Skeletal muscle satellite cell (primary cell): ENCODE data around the gene LTB4R2.

Experiments used
- H3K27me3 ChIP-seq: 2 replicates; pipeline ENCODE4 v1.7.0; 2013; ENCODE audit warnings: low read length; ENCODE audit not compliant: control insufficient read depth, insufficient read depth
- H3K36me3 ChIP-seq: 2 replicates; pipeline ENCODE4 v1.7.0; 2013; ENCODE audit warnings: mild to moderate bottlenecking, control low read depth, low read length; ENCODE audit not compliant: insufficient read depth
- H3K4me1 ChIP-seq: 2 replicates; pipeline ENCODE4 v1.7.0; 2013; ENCODE audit warnings: low read length; ENCODE audit not compliant: control insufficient read depth, insufficient read depth
- H3K4me2 ChIP-seq: 2 replicates; pipeline ENCODE4 v1.7.0; 2013; ENCODE audit warnings: mild to moderate bottlenecking, low read length
- H3K4me3 ChIP-seq: 2 replicates; pipeline ENCODE4 v1.7.0; 2013; ENCODE audit warnings: low read length
- H3K9ac ChIP-seq: 2 replicates; pipeline ENCODE4 v1.7.0; 2013; ENCODE audit warnings: mild to moderate bottlenecking, low read depth, low read length, moderate library complexity
- H3K9me3 ChIP-seq: replicated peaks from 2 replicates; pipeline ENCODE4 v1.7.0; 2013; ENCODE audit warnings: mild to moderate bottlenecking, control low read depth, low read length

The LTB4R2 gene

GRCh38 chr14:24292118-24292807 is 17.7 kb upstream of the LTB4R2 start:
- H3K36me3 ChIP-seq, result peaks cover 37% of the 10 kb centered on the region
- H3K4me1 ChIP-seq, result peaks cover 5% of the 10 kb centered on the region
- no peaks in the 10 kb centered on the region for H3K27me3 ChIP-seq
- H3K4me3 ChIP-seq, result no peak overlapping the region
- H3K9me3 ChIP-seq, result no peaks in the 10 kb centered on the region
- no peak overlapping the region for H3K9ac ChIP-seq
- no peak overlapping the region for H3K4me2 ChIP-seq

GRCh38 chr14:24293525-24293924 is 16.4 kb upstream of the LTB4R2 start:
- peaks cover 37% of the 10 kb centered on the region for H3K36me3 ChIP-seq
- H3K9me3 ChIP-seq, result no peaks in the 10 kb centered on the region
- H3K27me3 ChIP-seq, result no peaks in the 10 kb centered on the region
- no peak overlapping the region for H3K9ac ChIP-seq
- H3K4me1 ChIP-seq, result peaks cover 6% of the 10 kb centered on the region
- no peak overlapping the region for H3K4me2 ChIP-seq
- H3K4me3 ChIP-seq, result no peak overlapping the region

DNA sequence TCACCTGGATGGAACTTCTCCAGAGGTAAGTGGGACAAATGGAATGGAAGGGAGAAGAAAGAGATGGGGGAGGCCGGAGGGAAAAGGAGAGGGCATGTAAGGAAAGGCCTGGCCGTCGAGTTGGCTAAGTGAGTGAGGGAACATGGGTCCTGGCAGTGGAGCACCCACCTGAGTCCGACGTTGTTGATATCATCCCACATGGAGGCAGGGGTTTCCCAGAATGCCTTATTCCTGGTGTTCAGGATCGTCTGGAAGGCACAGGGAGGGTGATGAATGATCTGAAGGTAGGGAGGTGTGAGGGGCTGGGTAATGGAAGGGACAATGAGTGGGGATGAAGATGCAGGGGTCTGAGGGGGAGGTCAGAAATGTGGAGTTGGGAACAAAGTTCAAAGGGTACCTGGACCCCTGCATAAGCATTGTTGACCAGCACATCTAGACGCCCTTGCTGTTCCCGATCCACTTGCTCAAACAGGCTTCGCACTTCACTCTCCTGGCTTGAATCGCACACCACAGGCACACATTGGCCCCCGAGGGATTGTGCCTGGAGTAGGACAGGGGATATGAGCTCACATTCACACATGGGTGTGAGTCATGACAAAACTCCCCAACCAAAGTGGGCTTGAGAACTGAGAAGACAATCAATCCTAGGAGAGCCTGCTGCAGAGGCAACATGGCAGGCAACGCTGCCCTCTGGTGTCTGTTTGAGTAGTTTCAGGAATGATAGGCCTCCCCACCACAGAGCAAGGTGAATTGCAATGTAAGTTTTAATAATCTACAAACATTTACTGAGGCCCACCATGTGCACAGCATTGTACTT is 13.4 kb upstream of the LTB4R2 start:
- no peak overlapping the region for H3K4me3 ChIP-seq
- peaks cover 19% of the 10 kb centered on the region for H3K4me1 ChIP-seq
- H3K9me3 ChIP-seq, result no peaks in the 10 kb centered on the region
- peak overlapping the region; percentile 22 for H3K9ac ChIP-seq
- H3K27me3 ChIP-seq, result no peaks in the 10 kb centered on the region
- peak overlapping the region; percentile 38 for H3K4me2 ChIP-seq
- peaks cover 25% of the 10 kb centered on the region for H3K36me3 ChIP-seq

GRCh38 chr14:24297190-24297964 is 12.6 kb upstream of the LTB4R2 start:
- no peak overlapping the region for H3K4me2 ChIP-seq
- peaks cover 19% of the 10 kb centered on the region for H3K4me1 ChIP-seq
- no peak overlapping the region for H3K4me3 ChIP-seq
- H3K9ac ChIP-seq, result no peak overlapping the region
- H3K27me3 ChIP-seq, result no peaks in the 10 kb centered on the region
- H3K36me3 ChIP-seq, result peaks cover 26% of the 10 kb centered on the region
- no peaks in the 10 kb centered on the region for H3K9me3 ChIP-seq

DNA sequence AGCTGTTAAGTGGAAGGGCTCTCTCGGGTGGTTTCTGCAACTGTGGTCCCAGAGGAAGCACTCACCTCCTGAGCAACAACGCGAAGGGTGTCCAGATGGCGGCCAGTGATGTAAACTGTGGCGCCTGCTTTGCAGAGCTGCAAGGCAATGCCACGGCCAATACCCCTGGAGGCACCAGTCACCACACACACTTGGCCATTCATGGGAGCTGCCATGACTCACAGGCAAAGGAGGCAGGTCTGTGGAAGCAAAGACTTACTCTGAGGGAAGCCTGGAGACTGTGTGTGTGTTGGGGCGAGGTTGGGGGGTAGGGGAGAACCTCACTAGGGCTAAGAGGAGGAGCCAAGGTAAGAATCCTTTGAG is 11.1 kb upstream of the LTB4R2 start:
- peak overlapping the region; percentile 91 for H3K9ac ChIP-seq

GRCh38 chr14:24299255-24300191 is 10.4 kb upstream of the LTB4R2 start, which contains the start of the genes DHRS1 and NOP9:
Gene DHRS1, minus strand, starts transcription at chr14:24299780. Its CDS starts 674 bp downstream, at chr14:24299106.
Gene NOP9, plus strand, starts transcription at chr14:24299850. Its CDS starts 105 bp downstream, at chr14:24299955.
- Histone ChIP-seq H3K9me3 (no peaks in the 10 kb centered on the region), H3K27me3 (no peaks in the 10 kb centered on the region), H3K9ac (peak within 1 kb of the TSS; percentile 91), H3K36me3 (peaks cover 41% of the 10 kb centered on the region), H3K4me3 (peak within 1 kb of the TSS; percentile 98), H3K4me2 (peak within 1 kb of the TSS; percentile 99), H3K4me1 (peaks cover 19% of the 10 kb centered on the region)

More for the DNA sequence above, 11.1 kb upstream of the LTB4R2 start:
- Histone ChIP-seq H3K4me3 (peak overlapping the region; percentile 98), H3K4me1 (peaks cover 19% of the 10 kb centered on the region), H3K36me3 (peaks cover 34% of the 10 kb centered on the region), H3K27me3 (no peaks in the 10 kb centered on the region), H3K9me3 (no peaks in the 10 kb centered on the region), H3K4me2 (peak overlapping the region; percentile 99)

DNA sequence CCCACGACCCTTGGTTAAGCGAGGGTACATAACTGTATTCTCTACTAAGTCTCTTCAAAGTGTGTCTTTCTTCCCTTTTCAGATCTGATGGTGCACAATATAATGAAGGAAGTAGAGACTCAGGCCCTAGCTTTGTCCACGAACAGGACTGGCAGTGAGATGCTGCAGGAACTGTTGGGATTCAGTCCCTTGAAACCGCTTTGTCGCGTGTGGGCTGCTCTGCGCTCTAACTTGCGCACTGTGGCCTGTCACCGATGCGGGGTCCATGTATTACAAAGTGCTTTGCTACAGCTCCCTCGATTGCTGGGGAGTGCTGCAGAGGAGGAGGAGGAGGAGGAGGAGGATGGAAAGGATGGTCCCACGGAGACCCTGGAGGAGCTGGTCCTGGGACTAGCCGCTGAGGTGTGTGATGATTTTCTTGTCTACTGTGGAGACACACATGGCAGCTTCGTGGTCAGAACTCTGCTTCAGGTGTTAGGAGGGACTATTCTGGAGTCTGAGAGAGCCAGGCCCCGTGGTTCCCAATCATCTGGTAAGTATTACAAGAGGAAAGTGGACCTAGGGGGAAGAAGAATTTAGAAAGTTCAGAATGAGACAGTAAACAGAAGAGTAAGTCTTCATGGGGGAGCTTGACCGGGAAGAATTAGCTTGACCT is 9.5 kb upstream of the LTB4R2 start:
- H3K4me2 ChIP-seq, result peak overlapping the region; percentile 99
- H3K36me3 ChIP-seq, result peaks cover 50% of the 10 kb centered on the region
- H3K4me1 ChIP-seq, result peaks cover 19% of the 10 kb centered on the region
- peak overlapping the region; percentile 91 for H3K9ac ChIP-seq
- no peaks in the 10 kb centered on the region for H3K27me3 ChIP-seq
- no peaks in the 10 kb centered on the region for H3K9me3 ChIP-seq
- peak overlapping the region; percentile 98 for H3K4me3 ChIP-seq

DNA sequence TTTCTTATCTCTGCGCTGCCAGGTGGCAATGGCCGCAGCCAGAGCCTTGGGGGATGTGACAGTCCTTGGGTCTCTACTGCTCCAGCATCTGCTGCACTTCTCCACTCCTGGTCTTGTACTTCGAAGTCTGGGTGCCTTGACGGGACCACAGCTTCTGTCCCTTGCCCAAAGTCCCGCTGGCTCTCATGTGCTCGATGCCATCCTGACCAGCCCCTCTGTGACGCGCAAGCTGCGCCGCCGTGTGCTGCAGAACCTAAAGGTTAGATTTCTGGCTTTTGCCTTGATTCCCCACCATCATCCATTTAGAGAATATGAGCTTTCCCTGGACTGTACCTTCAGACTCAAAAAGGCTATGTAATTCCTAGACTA is 5.9 kb upstream of the LTB4R2 start:
- H3K4me3 ChIP-seq, result no peak overlapping the region
- no peaks in the 10 kb centered on the region for H3K9me3 ChIP-seq
- peaks cover 9% of the 10 kb centered on the region for H3K4me1 ChIP-seq
- no peak overlapping the region for H3K4me2 ChIP-seq
- H3K27me3 ChIP-seq, result no peaks in the 10 kb centered on the region
- peaks cover 52% of the 10 kb centered on the region for H3K36me3 ChIP-seq
- no peak overlapping the region for H3K9ac ChIP-seq

DNA sequence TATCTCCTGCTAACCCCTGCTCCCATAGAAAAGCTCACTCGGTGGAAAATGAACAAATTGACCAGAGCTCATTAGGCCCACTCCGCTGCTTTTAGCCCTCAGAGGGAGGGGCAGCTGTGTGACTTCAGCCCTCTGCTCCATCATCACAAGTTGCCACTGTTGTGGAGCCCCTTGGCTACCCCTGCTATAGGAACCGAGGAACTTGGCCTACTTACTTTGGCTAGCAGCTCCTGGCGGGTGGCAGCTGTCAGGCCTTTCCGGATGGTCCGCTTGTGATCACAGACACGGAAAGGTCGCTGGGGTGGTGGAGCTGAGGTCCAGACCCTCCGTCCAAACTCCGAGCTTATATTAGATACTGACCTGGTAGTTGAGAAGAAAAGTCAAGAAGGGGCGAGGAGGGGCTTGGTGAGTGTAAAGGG is 2.8 kb upstream of the LTB4R2 start:
- no peak overlapping the region for H3K9ac ChIP-seq
- peaks cover 15% of the 10 kb centered on the region for H3K4me1 ChIP-seq
- H3K4me2 ChIP-seq, result no peak overlapping the region
- no peaks in the 10 kb centered on the region for H3K9me3 ChIP-seq
- H3K4me3 ChIP-seq, result no peak overlapping the region
- no peaks in the 10 kb centered on the region for H3K27me3 ChIP-seq
- peaks cover 45% of the 10 kb centered on the region for H3K36me3 ChIP-seq

GRCh38 chr14:24307575-24308341 is 2.2 kb upstream of the LTB4R2 start, which contains the start of gene CIDEB:
Gene CIDEB, minus strand, starts transcription at chr14:24307977. Its CDS starts 119 bp downstream, at chr14:24307858.
- H3K27me3 ChIP-seq, result no peaks in the 10 kb centered on the region
- H3K9me3 ChIP-seq, result no peaks in the 10 kb centered on the region
- H3K4me3 ChIP-seq, result no peak within 1 kb of the TSS
- no peak within 1 kb of the TSS for H3K9ac ChIP-seq
- H3K4me2 ChIP-seq, result no peak within 1 kb of the TSS
- peaks cover 15% of the 10 kb centered on the region for H3K4me1 ChIP-seq
- peaks cover 39% of the 10 kb centered on the region for H3K36me3 ChIP-seq
